Measurements from ENCODE around the gene NWD2.

The NWD2 gene

DNA sequence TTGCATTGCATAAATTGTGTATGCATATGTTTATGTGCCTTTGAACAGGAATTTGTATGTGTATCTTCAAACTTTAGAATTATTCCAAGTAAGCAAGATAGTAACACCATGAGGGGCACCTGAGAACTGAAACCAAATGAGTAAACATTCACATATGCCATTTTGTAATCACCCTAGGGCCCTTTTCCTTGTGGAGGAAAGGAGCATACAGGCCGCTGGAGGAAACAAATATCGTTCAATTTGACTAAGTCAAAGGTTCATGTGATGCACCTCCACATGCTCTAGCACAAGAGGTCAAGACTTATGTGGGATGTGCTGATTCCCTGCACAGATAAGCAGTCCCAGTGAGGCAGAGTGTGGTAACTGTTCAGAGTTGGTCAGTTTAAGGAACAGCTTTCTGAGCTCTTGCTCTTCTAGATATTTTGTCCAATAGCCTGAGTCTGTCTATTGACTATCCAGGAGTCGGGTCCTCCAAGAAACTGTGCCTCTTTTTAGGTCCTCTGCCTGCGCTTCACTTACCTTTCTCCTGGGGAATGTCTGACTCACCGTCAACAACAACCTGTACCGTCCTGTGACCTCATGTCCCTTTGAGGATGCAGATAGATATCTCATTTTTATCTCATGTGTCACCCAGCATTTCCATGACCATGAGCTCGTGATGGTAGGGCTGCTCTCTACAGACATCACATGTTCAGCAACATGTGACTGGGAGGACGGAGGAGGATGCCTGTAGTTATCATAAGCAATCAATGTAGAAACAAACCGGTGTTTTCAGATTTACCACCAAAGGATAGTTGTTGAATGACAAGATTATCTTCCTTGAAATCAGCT, 196.9 kb downstream of the NWD2 start:
- DNase-seq, result no peak

GRCh38 chr4:37442062-37442323, 197.4 kb downstream of the NWD2 start:
- DNase-seq, result no peak

GRCh38 chr4:37443137-37443536, 198.6 kb downstream of the NWD2 start:
- no peak for DNase-seq

GRCh38 chr4:37445023-37445422, 200.5 kb downstream of the NWD2 start:
- no peak for DNase-seq

DNA sequence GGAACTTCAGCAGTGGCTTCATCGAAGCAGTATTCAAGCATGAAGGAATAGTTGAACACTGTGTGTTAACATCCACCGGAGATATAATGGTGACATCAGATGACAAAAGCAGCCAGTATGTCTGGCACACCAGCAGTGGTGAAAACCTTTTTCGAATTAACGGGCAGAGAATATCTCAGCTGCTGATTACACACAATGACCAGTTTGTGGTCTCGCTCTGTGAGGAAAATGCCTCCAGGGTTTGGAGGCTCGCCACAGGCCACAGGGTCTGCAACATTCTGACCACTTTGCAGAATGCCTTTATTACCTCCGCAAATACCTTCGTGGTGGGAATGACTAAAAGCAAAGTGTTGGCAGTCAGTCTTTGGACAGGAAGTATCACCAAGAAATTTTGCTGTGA, 201.5 kb downstream of the NWD2 start:
- no peak for DNase-seq

DNA sequence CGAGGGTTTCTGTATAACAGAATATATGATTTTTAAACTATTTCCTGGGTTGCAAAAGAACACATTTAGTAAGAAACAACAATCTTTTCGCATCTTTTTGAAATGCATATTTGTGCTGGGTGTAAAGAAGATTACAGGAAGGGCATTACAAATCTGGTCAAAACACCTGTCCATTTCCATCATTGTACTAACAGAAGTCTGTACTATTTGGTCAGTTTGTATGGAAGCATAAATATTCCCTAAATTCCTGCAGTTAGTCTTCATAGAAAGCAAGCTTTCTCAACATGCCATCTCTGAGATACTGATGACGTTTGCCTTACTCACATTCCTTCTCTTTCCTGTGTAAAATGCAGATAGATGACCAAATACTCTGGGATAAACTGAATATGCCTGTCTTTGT, 203.3 kb downstream of the NWD2 start:
- DNase-seq, result no peak

DNA sequence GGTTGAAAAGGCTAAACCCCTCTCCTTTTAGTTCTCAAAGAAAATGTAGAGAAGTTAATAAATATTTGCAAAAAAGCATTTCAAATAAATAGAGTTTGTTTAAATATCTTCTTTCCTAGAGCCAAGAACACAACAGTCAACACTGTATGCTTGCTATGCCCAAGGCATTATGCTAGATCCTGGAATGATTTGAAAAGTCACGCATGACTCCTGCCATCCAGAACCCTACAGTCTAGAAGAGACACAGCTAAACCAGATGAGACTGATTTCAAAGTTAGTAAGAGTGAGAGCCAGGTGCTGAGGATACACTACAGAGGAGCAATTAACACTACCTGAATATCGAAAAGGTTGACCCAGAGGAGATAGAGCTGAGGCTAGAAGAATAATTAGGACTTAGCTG, 205.8 kb downstream of the NWD2 start:
- no peak for DNase-seq

- no peak for DNase-seq
These were observed 206.4 kb downstream of the NWD2 start for GRCh38 chr4:37450911-37451310.

DNA sequence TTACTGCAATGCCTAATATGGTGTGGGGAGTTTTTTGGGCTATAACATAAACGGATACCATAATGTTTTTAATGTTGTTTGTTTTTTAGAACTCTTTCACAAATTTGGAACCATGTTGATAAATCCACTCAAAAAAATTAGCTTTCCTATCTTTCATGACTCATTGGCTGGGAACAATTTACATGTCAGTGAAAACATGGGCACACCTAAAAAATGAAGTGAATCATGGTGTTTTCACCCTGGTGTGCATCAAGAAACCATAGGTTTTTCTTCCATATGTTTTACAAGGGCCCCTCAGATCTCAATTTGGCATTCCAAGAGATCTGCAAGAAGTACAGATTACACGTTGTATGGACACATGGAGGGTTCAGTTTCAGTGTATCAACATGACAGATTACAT, 207.1 kb downstream of the NWD2 start:
- DNase-seq, result no peak

DNA sequence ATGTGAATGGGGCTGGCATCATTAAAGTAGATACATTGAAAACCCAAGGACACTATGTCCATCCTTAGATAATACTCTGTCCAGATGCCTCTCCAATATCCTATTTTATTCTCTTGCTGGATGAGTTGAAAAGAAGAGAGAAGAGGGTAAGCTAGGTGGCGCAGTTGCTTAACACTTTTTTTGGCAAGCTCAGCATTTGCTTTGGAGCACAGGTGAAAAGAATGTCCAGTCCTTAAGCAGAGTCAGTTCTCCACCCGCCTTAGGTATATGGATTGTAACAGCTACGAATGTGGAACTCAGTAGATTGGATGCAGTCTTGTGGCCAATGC, 208.4 kb downstream of the NWD2 start:
- DNase-seq, result peak; percentile 73

- no peak for DNase-seq
These were observed 208.9 kb downstream of the NWD2 start for GRCh38 chr4:37453281-37453998.

GRCh38 chr4:37453999-37454800, 209.7 kb downstream of the NWD2 start:
- DNase-seq, result no peak

DNA sequence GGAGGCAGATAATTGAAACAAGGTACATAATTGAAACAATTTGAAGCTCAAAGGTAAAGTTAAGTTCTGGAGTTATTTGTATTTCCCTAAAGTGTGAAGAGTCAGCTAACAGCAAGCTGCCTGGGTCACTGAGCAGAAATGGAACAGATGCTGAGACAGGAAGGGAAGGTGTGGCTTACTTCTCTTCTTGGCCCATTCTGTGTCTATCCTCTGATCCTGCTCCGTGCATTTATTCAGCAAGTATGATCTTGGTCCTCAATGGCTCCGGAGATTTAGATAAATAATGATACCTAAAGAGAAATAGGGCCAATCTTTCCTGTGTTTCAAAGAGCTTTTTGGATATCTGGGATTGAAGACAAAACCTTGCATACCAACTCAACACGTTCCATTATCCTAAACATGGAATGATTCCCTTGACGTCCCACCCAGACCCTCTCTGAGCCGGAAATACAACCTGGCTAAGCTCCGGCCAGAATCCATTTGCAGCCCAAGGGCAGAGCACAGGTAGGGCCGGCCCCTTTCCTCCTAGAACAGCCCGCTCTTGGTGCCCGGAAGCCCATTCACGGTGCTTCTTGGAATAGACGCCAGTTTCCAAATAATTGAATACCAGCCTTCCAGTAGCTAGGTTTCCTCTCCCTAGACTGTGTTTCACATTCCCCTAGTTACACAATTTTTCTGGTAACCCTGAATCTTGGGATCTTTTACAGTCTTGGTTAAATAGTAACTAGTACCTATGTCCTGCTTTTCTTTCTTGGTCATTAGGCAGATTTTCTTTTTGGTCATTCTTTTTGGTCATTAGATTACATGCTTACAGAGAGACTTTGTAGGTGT, 211.0 kb downstream of the NWD2 start:
- DNase-seq, result no peak

GRCh38 chr4:37461801-37462200, 217.3 kb downstream of the NWD2 start:
- DNase-seq, result no peak

DNA sequence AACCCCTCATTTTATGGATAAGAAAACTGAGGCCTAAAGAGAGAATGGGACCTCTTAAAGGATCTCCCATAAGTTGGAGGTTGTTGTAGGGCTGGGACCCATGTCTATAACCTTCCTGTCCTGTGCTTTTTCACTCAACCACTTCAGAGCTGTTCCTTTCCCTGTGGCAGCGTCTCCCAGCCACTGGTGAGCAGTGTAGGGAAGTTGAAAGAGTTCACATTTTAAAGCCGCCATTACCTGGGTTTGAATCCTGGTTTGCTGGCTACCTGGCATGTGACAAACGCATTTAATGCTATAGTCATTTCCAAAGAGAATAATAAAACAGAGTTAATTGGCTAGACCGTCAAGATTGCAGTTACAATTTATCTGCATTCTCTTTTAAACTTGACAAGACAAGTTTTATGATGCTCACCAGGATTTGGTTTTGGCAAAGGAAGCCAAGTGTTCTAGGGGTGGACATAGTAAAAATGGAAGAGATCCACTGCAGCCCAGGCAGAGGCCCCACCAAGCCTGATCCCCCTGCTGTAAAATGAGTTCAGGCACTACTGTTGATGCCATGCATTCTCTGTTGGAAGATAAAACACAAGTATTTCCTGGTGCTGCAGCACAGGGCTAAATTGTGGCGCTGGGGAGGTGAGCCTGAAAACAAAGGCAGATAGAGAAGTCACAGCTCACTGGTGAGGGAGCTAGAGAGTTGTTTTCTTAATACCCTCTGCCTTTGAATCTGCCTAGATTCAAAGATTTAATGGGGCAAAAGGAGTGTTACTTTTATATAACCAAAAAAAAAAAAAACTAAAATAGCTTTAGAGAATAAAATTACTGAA, 218.7 kb downstream of the NWD2 start:
- DNase-seq, result no peak

DNA sequence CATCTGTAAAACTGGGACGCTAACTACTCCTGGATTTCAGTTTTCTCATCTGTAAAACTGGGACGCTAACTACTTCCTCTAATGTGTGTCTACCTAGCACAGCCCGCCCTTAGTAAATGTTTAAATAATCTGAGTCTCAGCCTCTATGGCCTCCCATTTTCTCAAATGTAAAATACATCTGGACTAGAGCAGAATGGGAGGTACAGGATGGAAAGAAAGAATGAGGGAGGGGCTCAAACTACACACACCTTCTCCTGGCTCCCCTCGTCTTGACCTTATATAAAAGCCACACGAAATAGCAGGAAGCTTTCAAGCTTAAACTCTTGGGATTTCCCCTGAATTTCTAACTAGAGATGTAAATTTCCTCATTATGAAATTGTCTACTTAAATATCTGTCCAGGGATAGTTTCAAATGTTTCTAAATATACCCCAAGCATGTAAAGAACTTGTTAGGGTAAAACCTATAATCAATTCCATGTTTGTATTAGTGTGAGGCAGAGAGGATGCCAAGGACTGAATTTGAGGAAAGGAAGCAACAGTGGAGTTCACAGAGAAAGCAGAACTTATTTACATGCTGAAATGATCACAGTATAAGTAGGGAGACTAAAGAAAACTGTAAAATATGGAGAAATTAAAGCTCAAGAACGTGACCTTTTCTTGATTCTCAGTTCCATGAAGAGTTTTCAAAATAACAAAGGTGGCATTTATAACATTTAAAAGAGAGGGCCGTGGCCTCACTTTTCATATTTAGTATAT, 220.0 kb downstream of the NWD2 start:
- DNase-seq, result no peak

GRCh38 chr4:37465296-37465695, 220.8 kb downstream of the NWD2 start:
- no peak for DNase-seq

DNA sequence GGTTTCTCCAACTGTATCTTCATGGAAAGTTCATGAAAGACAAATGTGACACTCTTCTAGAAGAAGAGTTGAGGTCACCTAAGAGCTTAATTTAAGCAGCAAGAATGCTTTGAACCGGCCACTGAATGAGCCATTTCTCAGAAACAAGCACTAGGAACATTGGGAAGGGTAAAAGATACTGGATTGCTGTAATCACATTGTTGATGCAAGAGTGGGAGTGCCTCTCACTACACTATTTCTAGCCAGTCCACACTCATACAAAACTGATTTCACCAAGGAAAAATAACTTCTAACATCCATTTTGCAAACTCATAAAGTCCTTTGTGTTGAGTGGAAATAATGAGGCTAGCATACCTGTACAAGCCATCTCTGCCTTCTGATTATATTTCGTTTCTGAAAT, 221.3 kb downstream of the NWD2 start:
- DNase-seq, result no peak

- DNase-seq, result no peak
These were observed 222.7 kb downstream of the NWD2 start for GRCh38 chr4:37467223-37467622.

DNA sequence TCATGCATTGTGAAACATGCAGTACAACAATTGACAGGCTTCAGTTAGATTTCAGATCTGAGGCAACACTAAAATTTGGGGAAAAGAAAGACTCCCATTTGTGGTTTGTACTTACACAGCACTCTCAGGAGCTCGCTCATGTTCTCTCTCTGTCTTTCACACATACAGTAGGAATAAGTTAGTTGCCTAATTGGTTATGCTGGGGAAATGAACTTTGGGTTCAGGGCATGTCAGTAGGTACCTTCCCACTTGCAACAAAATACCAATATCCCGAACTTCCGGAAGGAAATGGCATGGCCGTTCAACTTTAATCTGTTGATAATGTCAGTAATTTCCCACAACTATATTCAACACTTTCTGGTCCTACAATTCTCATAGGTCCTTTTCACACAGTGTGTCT, 223.3 kb downstream of the NWD2 start:
- DNase-seq, result no peak

GRCh38 chr4:37469286-37469685, 224.7 kb downstream of the NWD2 start:
- DNase-seq, result no peak

GRCh38 chr4:37470245-37470644, 225.7 kb downstream of the NWD2 start:
- no peak for DNase-seq
